IMR-90 (cell line): ENCODE data around the gene BLMH. TPM values are rescaled to one million over a fixed set of nuclear protein-coding genes. Genes with fewer than 3 reads are reported as not detected.

Source experiments
- ATAC-seq: fragments of 200-7000 bp; cut with Tn5 transposase; 2 replicates; pipeline ENCODE4 v1.9.1; 2020; ENCODE audit warnings: low read depth, mild to moderate bottlenecking, moderate library complexity
- BruUV-seq: library from RNA; stranded (reverse); fragments of 400-500 nt; replicated peaks from 2 replicates; lab custom pipeline; 2021; lab: Mats Ljungman, UMichigan
- CTCF ChIA-PET: fragments of 300-600 bp; formaldehyde crosslinking; extraction: SDS; loops from one replicate; lab custom pipeline; 2021; ENCODE audit warnings: antibody characterized with exemption; lab: Yijun Ruan, JAX
- POLR2A ChIA-PET: fragments of 300-600 bp; sonication (Branson Sonifier 250); formaldehyde crosslinking; loops from one replicate; lab custom pipeline; 2022; ENCODE audit warnings: antibody characterized with exemption; ENCODE audit not compliant: unreplicated experiment; lab: Charles Lee
- DNase-seq: peaks from one replicate; pipeline ENCODE4 v3.0.0; 2013
- H2AFZ ChIP-seq: replicated peaks from 2 replicates; pipeline ENCODE3; 2013; ENCODE audit warnings: low read length, mild to moderate bottlenecking; ENCODE audit not compliant: poor library complexity
- H2AK5ac ChIP-seq: 2 replicates; pipeline ENCODE4 v1.6.1; 2013; ENCODE audit warnings: low read depth, low read length, inconsistent platforms
- H2AK9ac ChIP-seq: replicated peaks from 2 replicates; pipeline ENCODE3; 2013; ENCODE audit warnings: mild to moderate bottlenecking, low read depth, low read length, moderate library complexity; ENCODE audit not compliant: poor library complexity
- H2BK120ac ChIP-seq: 2 replicates; pipeline ENCODE4 v1.6.1; 2013; ENCODE audit warnings: low read depth, low read length, inconsistent platforms
- H2BK15ac ChIP-seq: 3 replicates; pipeline ENCODE4 v1.6.1; 2013; ENCODE audit warnings: low read depth, low read length, inconsistent platforms
- H2BK20ac ChIP-seq: 2 replicates; pipeline ENCODE4 v1.6.1; 2013; ENCODE audit warnings: low read depth, mild to moderate bottlenecking, inconsistent platforms, low read length, moderate library complexity
- H2BK5ac ChIP-seq: 2 replicates; pipeline ENCODE4 v1.6.1; 2013; ENCODE audit warnings: mild to moderate bottlenecking, low read depth, low read length, inconsistent platforms; ENCODE audit not compliant: poor library complexity, severe bottlenecking
- H3K14ac ChIP-seq: replicated peaks from 2 replicates; pipeline ENCODE4 v1.6.1; 2013; ENCODE audit warnings: low read depth, low read length, inconsistent platforms
- H3K18ac ChIP-seq: 2 replicates; pipeline ENCODE4 v1.6.1; 2013; ENCODE audit warnings: low read depth, low read length, control low read depth
- H3K23ac ChIP-seq: 2 replicates; pipeline ENCODE4 v1.6.1; 2013; ENCODE audit warnings: low read depth, low read length, inconsistent platforms
- H3K27ac ChIP-seq: 2 replicates; pipeline ENCODE4 v1.5.1; 2013; ENCODE audit warnings: mild to moderate bottlenecking, control low read depth, low read length; ENCODE audit not compliant: insufficient read depth
- H3K27me3 ChIP-seq: 2 replicates; pipeline ENCODE4 v1.6.1; 2013; ENCODE audit warnings: low read length; ENCODE audit not compliant: control insufficient read depth, insufficient read depth
- H3K36me3 ChIP-seq: 2 replicates; pipeline ENCODE4 v1.6.1; 2013; ENCODE audit warnings: low read length, mixed read lengths; ENCODE audit not compliant: control insufficient read depth, insufficient read depth
- H3K4ac ChIP-seq: 2 replicates; pipeline ENCODE4 v1.6.1; 2013; ENCODE audit warnings: low read depth, low read length, inconsistent platforms
- H3K4me1 ChIP-seq: 2 replicates; pipeline ENCODE4 v1.6.1; 2013; ENCODE audit warnings: low read length, mixed read lengths; ENCODE audit not compliant: control insufficient read depth, insufficient read depth
- H3K4me2 ChIP-seq: 2 replicates; pipeline ENCODE4 v1.6.1; 2013; ENCODE audit warnings: low read depth, mild to moderate bottlenecking, control low read depth, low read length, moderate library complexity
- H3K4me3 ChIP-seq: 2 replicates; pipeline ENCODE4 v1.5.1; 2013; ENCODE audit warnings: low read depth, mild to moderate bottlenecking, control low read depth, low read length, moderate library complexity; ENCODE audit not compliant: insufficient read depth
- H3K56ac ChIP-seq: 2 replicates; pipeline ENCODE4 v1.6.1; 2013; ENCODE audit warnings: low read length, inconsistent platforms; ENCODE audit not compliant: insufficient read depth; ENCODE audit errors: extremely low read depth
- H3K79me1 ChIP-seq, 2 experiments: 2 replicates each; pipeline ENCODE4 v1.6.1; 2013; ENCODE audit warnings: low read length in 2 of 2, inconsistent platforms in 1 of 2, low read depth in 1 of 2
- H3K9ac ChIP-seq: 2 replicates; pipeline ENCODE4 v1.6.1; 2013; ENCODE audit warnings: low read depth, low read length, control low read depth
- H3K9me1 ChIP-seq: 2 replicates; pipeline ENCODE4 v1.6.1; 2013; ENCODE audit warnings: low read length, inconsistent platforms; ENCODE audit not compliant: insufficient read depth
- H3K9me3 ChIP-seq: 2 replicates; pipeline ENCODE4 v1.6.1; 2013; ENCODE audit warnings: low read length; ENCODE audit not compliant: control insufficient read depth, insufficient read depth
- H4K20me1 ChIP-seq: 2 replicates; pipeline ENCODE4 v1.6.1; 2013; ENCODE audit warnings: low read length, inconsistent platforms; ENCODE audit not compliant: insufficient read depth
- H4K5ac ChIP-seq: 2 replicates; pipeline ENCODE4 v1.6.1; 2013; ENCODE audit warnings: mild to moderate bottlenecking, low read depth, low read length, control low read depth
- H4K8ac ChIP-seq, 2 experiments: 2 replicates each; pipeline ENCODE4 v1.6.1; 2013; ENCODE audit warnings: low read depth in 2 of 2, low read length in 2 of 2, control low read depth in 1 of 2, inconsistent platforms in 1 of 2
- H4K91ac ChIP-seq: 2 replicates; pipeline ENCODE4 v1.6.1; 2013; ENCODE audit warnings: low read depth, low read length, inconsistent platforms; ENCODE audit not compliant: insufficient read depth
- BHLHE40 ChIP-seq: fragments of 150-350 bp; IDR thresholded peaks from 2 replicates; pipeline ENCODE4 v1.6.1; 2016; ENCODE audit warnings: mild to moderate bottlenecking, low read depth, low read length
- CEBPB ChIP-seq: IDR thresholded peaks from 2 replicates; pipeline ENCODE4 v1.6.1; 2012; ENCODE audit warnings: low read depth, low read length, improper control_type of control experiment
- CHD1 ChIP-seq: IDR thresholded peaks from 2 replicates; pipeline ENCODE4 v1.6.1; 2012; ENCODE audit warnings: low read depth, low read length, improper control_type of control experiment
- ELK1 ChIP-seq: fragments of 150-350 bp; IDR thresholded peaks from 2 replicates; pipeline ENCODE4 v1.6.1; 2016; ENCODE audit warnings: low read depth, mild to moderate bottlenecking, low read length, moderate library complexity, borderline replicate concordance
- FOS ChIP-seq: fragments of 150-350 bp; IDR thresholded peaks from 2 replicates; pipeline ENCODE4 v1.6.1; 2016; ENCODE audit warnings: low read depth, low read length
- MAFK ChIP-seq: IDR thresholded peaks from 2 replicates; pipeline ENCODE4 v1.6.1; 2012; ENCODE audit warnings: low read depth, low read length, improper control_type of control experiment
- MAZ ChIP-seq: IDR thresholded peaks from 2 replicates; pipeline ENCODE4 v1.6.1; 2012; ENCODE audit warnings: low read depth, mild to moderate bottlenecking, low read length, improper control_type of control experiment, moderate library complexity, borderline replicate concordance
- MXI1 ChIP-seq: IDR thresholded peaks from 2 replicates; pipeline ENCODE4 v1.6.1; 2012; ENCODE audit warnings: low read depth, mild to moderate bottlenecking, low read length, moderate library complexity, borderline replicate concordance
- NFE2L2 ChIP-seq: fragments of 150-350 bp; IDR thresholded peaks from 2 replicates; pipeline ENCODE4 v1.6.1; 2016; ENCODE audit warnings: low read depth, mild to moderate bottlenecking, low read length
- POLR2A ChIP-seq: IDR thresholded peaks from 2 replicates; pipeline ENCODE4 v1.6.1; 2012; ENCODE audit warnings: mild to moderate bottlenecking, low read depth, low read length
- RAD21 ChIP-seq: IDR thresholded peaks from 2 replicates; pipeline ENCODE4 v1.6.1; 2012; ENCODE audit warnings: low read length, improper control_type of control experiment
- RFX5 ChIP-seq: IDR thresholded peaks from 2 replicates; pipeline ENCODE4 v1.8.0; 2012; ENCODE audit warnings: low read depth, mild to moderate bottlenecking, low read length, moderate library complexity
- SMC3 ChIP-seq: fragments of 150-350 bp; IDR thresholded peaks from 2 replicates; pipeline ENCODE4 v1.6.1; 2016; ENCODE audit warnings: low read depth, mild to moderate bottlenecking, antibody characterized with exemption, low read length, moderate library complexity
- USF2 ChIP-seq: fragments of 150-350 bp; IDR thresholded peaks from 2 replicates; pipeline ENCODE4 v1.6.1; 2017; ENCODE audit warnings: mild to moderate bottlenecking, antibody characterized with exemption, low read length, low read depth
- WGBS, 2 experiments: methylation state at CpG; one replicate each; pipeline versions ENCODE4 v1.1.5 to v1.1.7; 2013; ENCODE audit warnings: missing lambda C conversion rate in 2 of 2; ENCODE audit not compliant: insufficient read length in 1 of 2; ENCODE audit errors: extremely low coverage in 2 of 2; 5-methylcytosine and 5-hydroxymethylcytosine counted together
- dilution Hi-C: fragments of 300-500 bp; cut with HindIII; formaldehyde crosslinking; loops from one replicate; pipeline ENCODE4 v1.14.3; 2018; ENCODE audit warnings: low sequenced_read_pairs; ENCODE audit not compliant: unreplicated experiment
- in situ Hi-C: fragments of 300-500 bp; cut with MboI; formaldehyde crosslinking; loops from 3 replicates; pipeline ENCODE4 v1.14.3; 2019; ENCODE audit warnings: low sequenced_read_pairs, inconsistent platforms, mixed read lengths
- intact Hi-C: fragments of 100-400 bp; cut with micrococcal nuclease; formaldehyde crosslinking; loops from 2 replicates; pipeline ENCODE4 v1.10.0; 2022
- polyA plus RNA-seq, 3 experiments: library from polyadenylated mRNA; depleted of rRNA; stranded (reverse); fragments of >200 nt; gene quantifications; 2 replicates each; pipeline ENCODE4 v1.2.3, GENCODE V29; 2012; ENCODE audit warnings: low replicate concordance in 1 of 3
- total RNA-seq: library from RNA; depleted of rRNA; stranded (reverse); fragments of >200 nt; gene quantifications from 2 replicates; pipeline ENCODE4 v1.2.3, GENCODE V29; 2012
- TF ChIP-seq, protein P1 (sequence below): conservative IDR thresholded peaks from 2 replicates; pipeline ENCODE4 v1.5.1; 2012; ENCODE audit warnings: mild to moderate bottlenecking, low read depth, low read length, improper control_type of control experiment

The BLMH gene
- total and polyA plus RNA-seq, 2 of the 4 experiments (the other 2 are of a cell fraction), result 17.3 to 20.8 TPM

- H3K4me1 ChIP-seq, result no peaks in the 10 kb centered on the region
- peak overlapping the region; percentile 65 for H3K9ac ChIP-seq
- H4K8ac ChIP-seq, result peak overlapping the region; percentile 92 to 98
- no peak overlapping the region for H2AK5ac ChIP-seq
- peak overlapping the region; percentile 41 for H2BK5ac ChIP-seq
- H3K79me1 ChIP-seq, result peaks cover 13 to 31% of the 10 kb centered on the region in 2 experiments
- H4K20me1 ChIP-seq, result peaks cover 6% of the 10 kb centered on the region; the same call in 1 of the 2 replicates
- H3K4ac ChIP-seq, result peak overlapping the region; percentile 96
- BruUV-seq, result no TSS peak
- peak overlapping the region; percentile 90 for H2BK120ac ChIP-seq
- peak overlapping the region; percentile 78 for H3K56ac ChIP-seq
- no peaks in the 10 kb centered on the region for H3K9me3 ChIP-seq
- peak; percentile 31 for DNase-seq
- peak overlapping the region; percentile 81 for H3K4me2 ChIP-seq
- H4K91ac ChIP-seq, result peak overlapping the region; percentile 88
- H3K9me1 ChIP-seq, result no peaks in the 10 kb centered on the region
- H3K4me3 ChIP-seq, result peak overlapping the region; percentile 76
- peaks cover 2% of the 10 kb centered on the region; the same call in 1 of the 2 replicates for H3K36me3 ChIP-seq
- peak overlapping the region; percentile 71 for H3K18ac ChIP-seq
- H3K14ac ChIP-seq, result peak overlapping the region; percentile 99
- H3K27ac ChIP-seq, result peak overlapping the region; percentile 44
- H3K27me3 ChIP-seq, result peaks cover 2% of the 10 kb centered on the region; the same call in 1 of the 2 replicates
- ChIA-PET CTCF (interaction anchor here (1.0 kb wide), 1 partner anchor 44 kb away, joined by 4 read pairs; no protein-coding TSS in a partner anchor), POLR2A (no interaction called here)
- peak overlapping the region; percentile 85 for H4K5ac ChIP-seq
- in situ Hi-C loops (no loop called here), intact Hi-C loops (loop anchor here (5.0 kb wide), 1 partner anchor 85 kb away; the partner anchor contains the start of gene CPD), dilution Hi-C loops (no loop called here)
- peak overlapping the region; percentile 62 for H2BK20ac ChIP-seq
- ATAC-seq, result no peak; the same call in 1 of the 2 replicates
- peak overlapping the region; percentile 62 for H3K23ac ChIP-seq
- H2AFZ ChIP-seq, result peak overlapping the region; percentile 99
- WGBS, 2 experiments, result 76% methylated on average over 7 of the region's 17 CpGs; no CpG with 5 or more reads in 1 of the 2 experiments
- H2AK9ac ChIP-seq, result peak overlapping the region; percentile 91
- peak overlapping the region; percentile 86; the same call in 1 of the 3 replicates for H2BK15ac ChIP-seq
- TF ChIP-seq ELK1 (no peak), MAZ (no peak), SMC3 (no peak), NFE2L2 (no peak), BHLHE40 (no peak), POLR2A (no peak), USF2 (no peak), CHD1 (no peak), MXI1 (no peak), CEBPB (no peak), RAD21 (no peak), RFX5 (no peak), MAFK (no peak), FOS (no peak)
- TF ChIP-seq, protein P1, sequence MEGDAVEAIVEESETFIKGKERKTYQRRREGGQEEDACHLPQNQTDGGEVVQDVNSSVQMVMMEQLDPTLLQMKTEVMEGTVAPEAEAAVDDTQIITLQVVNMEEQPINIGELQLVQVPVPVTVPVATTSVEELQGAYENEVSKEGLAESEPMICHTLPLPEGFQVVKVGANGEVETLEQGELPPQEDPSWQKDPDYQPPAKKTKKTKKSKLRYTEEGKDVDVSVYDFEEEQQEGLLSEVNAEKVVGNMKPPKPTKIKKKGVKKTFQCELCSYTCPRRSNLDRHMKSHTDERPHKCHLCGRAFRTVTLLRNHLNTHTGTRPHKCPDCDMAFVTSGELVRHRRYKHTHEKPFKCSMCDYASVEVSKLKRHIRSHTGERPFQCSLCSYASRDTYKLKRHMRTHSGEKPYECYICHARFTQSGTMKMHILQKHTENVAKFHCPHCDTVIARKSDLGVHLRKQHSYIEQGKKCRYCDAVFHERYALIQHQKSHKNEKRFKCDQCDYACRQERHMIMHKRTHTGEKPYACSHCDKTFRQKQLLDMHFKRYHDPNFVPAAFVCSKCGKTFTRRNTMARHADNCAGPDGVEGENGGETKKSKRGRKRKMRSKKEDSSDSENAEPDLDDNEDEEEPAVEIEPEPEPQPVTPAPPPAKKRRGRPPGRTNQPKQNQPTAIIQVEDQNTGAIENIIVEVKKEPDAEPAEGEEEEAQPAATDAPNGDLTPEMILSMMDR, result no peak
Observed at GRCh38 chr17:30292286-30292858, 628 bp upstream of the BLMH start.
